NB4 (cell line): ENCODE measurements around the gene U2SURP.
A peak's percentile ranks its signal among the peaks of the same experiment; 100 is the strongest.

Source experiments
- DNase-seq: peaks from one replicate; pipeline ENCODE4 v3.0.0; 2010; ENCODE audit warnings: low read depth
- H3K4me3 ChIP-seq: one replicate; pipeline ENCODE4 v1.5.1; 2011; ENCODE audit warnings: mild to moderate bottlenecking, low read depth, low read length, moderate library complexity
- MYC ChIP-seq: IDR thresholded peaks from 2 replicates; pipeline ENCODE4 v1.6.1; 2011; ENCODE audit warnings: low read depth, low read length
- POLR2A ChIP-seq: IDR thresholded peaks from 2 replicates; pipeline ENCODE4 v1.6.1; 2011; ENCODE audit warnings: mild to moderate bottlenecking; ENCODE audit not compliant: insufficient read length; ENCODE audit errors: extremely low read depth
- TF ChIP-seq, protein P1 (sequence below): IDR thresholded peaks from one replicate; pipeline ENCODE4 v1.5.1; 2012; ENCODE audit warnings: low read depth, low read length
- TF ChIP-seq, protein P2 (sequence below): IDR thresholded peaks from 2 replicates; pipeline ENCODE4 v1.6.1; 2011; ENCODE audit warnings: low read depth, low read length

Gene U2SURP

DNA sequence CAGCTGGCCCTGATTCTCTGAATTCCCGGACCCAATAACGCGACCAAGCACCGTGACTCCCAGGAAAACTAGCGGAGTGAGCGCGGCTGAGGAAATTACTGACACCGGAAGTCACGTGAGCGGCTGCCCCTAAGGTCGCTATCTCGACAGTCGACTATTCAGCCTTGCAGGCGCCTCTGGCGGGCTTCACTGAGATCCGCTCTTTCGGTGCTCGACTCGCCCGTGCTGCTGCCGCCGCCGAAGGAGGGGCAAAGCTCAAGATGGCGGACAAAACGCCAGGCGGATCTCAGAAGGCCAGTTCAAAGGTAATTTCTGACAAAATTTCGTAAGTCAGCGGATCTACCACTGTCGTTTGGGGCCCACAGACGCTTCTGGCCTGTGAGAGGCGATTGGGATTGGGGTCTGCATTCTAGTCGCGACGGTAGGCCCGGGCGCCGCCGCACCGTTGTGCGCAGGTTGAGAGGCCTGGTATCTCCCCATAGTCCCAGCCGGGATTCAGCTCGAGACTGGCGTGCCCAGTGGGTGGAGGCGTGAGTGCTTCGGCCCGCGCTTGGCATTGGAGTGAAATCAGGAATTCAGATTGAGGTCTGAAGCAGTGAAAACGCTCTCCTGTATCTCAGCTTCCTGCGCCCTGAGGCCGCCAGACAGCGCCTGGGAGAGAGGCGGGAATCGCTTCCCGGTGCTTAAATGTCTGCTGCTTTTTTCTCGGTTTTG is at the start of gene U2SURP:
TSS of gene U2SURP (plus strand) at position 202 of the 714 bp plus-strand sequence. CDS start at position 261, 59 bp downstream.
- peak within 1 kb of the TSS; percentile 95 for H3K4me3 ChIP-seq
- peak; percentile 97 for DNase-seq
- TF ChIP-seq, protein P1, sequence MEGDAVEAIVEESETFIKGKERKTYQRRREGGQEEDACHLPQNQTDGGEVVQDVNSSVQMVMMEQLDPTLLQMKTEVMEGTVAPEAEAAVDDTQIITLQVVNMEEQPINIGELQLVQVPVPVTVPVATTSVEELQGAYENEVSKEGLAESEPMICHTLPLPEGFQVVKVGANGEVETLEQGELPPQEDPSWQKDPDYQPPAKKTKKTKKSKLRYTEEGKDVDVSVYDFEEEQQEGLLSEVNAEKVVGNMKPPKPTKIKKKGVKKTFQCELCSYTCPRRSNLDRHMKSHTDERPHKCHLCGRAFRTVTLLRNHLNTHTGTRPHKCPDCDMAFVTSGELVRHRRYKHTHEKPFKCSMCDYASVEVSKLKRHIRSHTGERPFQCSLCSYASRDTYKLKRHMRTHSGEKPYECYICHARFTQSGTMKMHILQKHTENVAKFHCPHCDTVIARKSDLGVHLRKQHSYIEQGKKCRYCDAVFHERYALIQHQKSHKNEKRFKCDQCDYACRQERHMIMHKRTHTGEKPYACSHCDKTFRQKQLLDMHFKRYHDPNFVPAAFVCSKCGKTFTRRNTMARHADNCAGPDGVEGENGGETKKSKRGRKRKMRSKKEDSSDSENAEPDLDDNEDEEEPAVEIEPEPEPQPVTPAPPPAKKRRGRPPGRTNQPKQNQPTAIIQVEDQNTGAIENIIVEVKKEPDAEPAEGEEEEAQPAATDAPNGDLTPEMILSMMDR: no peak
- TF ChIP-seq MYC: peak; percentile 86
- peak; percentile 88 for TF ChIP-seq POLR2A
- TF ChIP-seq, protein P2, sequence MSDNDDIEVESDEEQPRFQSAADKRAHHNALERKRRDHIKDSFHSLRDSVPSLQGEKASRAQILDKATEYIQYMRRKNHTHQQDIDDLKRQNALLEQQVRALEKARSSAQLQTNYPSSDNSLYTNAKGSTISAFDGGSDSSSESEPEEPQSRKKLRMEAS: peak; percentile 94

DNA sequence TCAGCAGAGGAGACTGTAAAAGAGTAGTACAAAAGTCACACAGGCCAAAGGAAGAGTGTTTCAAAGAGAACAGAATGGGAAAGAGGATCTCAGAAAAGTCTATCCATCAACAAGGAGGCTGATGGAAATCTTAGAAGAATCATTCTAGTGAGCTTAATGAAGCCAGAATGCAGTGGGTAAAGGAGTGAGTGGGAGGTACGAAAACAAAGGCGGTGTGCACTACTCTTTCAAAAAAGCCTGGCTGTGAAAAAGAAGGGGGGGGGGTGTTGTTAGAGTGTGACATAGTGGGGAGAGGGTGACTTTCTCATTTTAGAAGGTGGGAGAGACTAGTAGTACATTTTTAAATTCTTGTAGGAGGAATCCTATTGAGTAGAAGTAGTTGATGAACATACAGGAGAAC is 49.6 kb upstream of the U2SURP start:
- no peak for DNase-seq
- H3K4me3 ChIP-seq: no peak overlapping the region
- TF ChIP-seq POLR2A (no peak), MYC (no peak)
- TF ChIP-seq, protein P1: no peak
- TF ChIP-seq, protein P2: no peak

DNA sequence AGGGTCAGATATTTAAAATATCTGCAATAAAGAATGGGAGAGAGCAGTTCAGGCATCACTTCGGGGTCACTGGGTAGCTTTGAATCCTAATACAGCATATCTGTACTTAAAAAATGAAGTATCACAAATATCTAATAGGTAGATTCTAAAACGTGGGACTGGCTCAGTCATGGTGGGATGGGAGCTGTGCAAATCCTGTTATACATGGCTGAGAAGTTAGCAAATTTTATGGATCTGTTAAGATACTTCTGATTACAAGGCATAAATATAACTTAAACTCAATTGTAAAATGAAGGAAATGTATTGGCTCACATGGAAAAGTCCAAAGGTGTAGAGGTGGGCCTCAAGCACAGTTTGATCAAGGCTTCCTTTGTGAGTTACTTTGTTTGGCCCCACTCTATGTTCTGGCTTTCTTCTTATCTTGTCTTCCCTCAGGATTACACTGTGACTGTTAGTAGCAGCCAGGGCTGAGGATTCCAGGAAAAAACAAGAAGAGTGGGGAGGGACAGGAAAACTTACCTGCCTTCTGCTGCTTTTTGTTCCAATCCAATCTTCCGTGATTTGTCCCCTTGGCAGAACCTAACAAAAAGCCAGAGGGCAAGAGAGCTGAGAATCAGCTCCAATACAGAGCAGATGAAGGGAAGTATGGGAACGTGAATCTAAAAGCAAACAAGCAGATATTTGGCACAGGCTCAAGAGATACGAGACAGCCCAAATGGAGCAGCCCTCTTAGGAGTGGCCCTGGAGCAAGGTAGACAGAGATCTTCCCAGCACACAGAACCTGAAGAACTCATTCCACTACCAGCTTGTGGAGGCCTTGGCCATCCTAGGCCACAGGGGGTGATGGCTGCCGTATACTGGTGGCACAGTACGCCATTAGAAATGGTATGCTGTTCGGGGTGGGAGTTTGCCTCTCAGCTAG is 48.8 kb upstream of the U2SURP start:
- DNase-seq: no peak
- H3K4me3 ChIP-seq: no peak overlapping the region
- TF ChIP-seq POLR2A: no peak
- TF ChIP-seq, protein P1: no peak
- TF ChIP-seq, protein P2: no peak
- no peak for TF ChIP-seq MYC

DNA sequence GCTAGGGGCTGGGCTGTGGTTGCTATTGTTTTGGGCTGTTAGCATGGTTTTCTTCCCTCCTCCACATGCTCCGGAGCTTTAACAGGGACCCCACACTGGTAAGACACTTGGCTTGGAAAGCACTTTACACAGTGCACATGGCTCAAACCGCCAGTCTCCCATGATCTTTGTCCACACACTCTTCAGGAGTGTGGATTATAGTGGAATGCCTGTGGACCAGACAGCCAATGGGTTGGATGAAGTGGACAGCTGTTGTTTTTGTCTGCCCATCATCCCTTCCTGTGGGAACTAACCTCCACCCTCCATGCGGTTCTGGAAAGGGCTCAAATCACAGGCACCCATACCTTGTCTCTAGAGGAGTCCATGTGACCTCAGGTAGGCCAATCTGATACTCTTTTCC is 47.9 kb upstream of the U2SURP start:
- DNase-seq: no peak
- no peak overlapping the region for H3K4me3 ChIP-seq
- TF ChIP-seq MYC (no peak), POLR2A (no peak)
- TF ChIP-seq, protein P1: no peak
- TF ChIP-seq, protein P2: no peak

DNA sequence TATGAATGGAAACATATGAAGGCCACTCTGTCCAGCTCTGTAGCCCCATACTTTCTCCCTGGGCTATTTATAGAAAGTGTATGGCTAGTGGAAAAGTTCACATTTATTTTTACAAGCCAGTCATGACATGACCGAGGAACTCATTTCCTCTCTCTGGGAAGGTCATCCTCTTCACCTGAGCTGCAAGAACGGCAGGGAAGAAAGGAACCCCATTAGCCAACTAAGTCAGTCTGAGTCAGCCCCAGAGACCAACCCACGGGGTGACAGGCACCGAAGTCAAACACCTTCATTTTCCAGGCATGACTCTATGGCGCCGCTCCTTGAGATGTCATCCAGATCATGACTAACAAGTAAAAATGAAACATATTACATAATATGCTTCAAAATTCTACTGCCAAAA is 42.7 kb upstream of the U2SURP start:
- no peak for DNase-seq
- H3K4me3 ChIP-seq: no peak overlapping the region
- no peak for TF ChIP-seq MYC
- TF ChIP-seq, protein P1: no peak
- TF ChIP-seq POLR2A: no peak
